GM21723 (cell line): Measurements from ENCODE around the gene ZNF675.
"Not testable (repeated sequence)": the region's sequence is repeated elsewhere in the genome, so short reads cannot be mapped to it uniquely, and the experiment has no call there.

ENCODE experiments used
- ATAC-seq: cut with Tn5 transposase; IDR thresholded peaks from one replicate; pipeline ENCODE4 v1.9.1; 2021; ENCODE audit warnings: mild to moderate bottlenecking, moderate library complexity; ENCODE audit not compliant: unreplicated experiment

The ZNF675 gene

GRCh38 chr19:23686621-23687423 lies at the start of gene ZNF675:
Gene ZNF675 (minus strand): TSS chr19:23687212. CDS start chr19:23687033, 179 bp downstream.
- ATAC-seq = peak; percentile 90

- ATAC-seq = not testable (repeated sequence)
Measured at GRCh38 chr19:23730729-23731465, 43.9 kb upstream of the ZNF675 start.

GRCh38 chr19:23724161-23724560 lies 37.1 kb upstream of the ZNF675 start:
- ATAC-seq = not testable (repeated sequence)

- ATAC-seq = no peak
Measured at GRCh38 chr19:23718802-23719201, 31.8 kb upstream of the ZNF675 start.

GRCh38 chr19:23716792-23717191 lies 29.8 kb upstream of the ZNF675 start:
- no peak for ATAC-seq

GRCh38 chr19:23709347-23709746 lies 22.3 kb upstream of the ZNF675 start:
- no peak for ATAC-seq

GRCh38 chr19:23706657-23707056 lies 19.6 kb upstream of the ZNF675 start:
- ATAC-seq = no peak

- ATAC-seq = no peak
Measured at GRCh38 chr19:23699521-23699860, 12.5 kb upstream of the ZNF675 start.

- no peak for ATAC-seq
Measured at GRCh38 chr19:23698711-23699520, 11.9 kb upstream of the ZNF675 start.

- ATAC-seq = not testable (repeated sequence)
Measured at GRCh38 chr19:23692937-23693336, 5.9 kb upstream of the ZNF675 start.

GRCh38 chr19:23673132-23673531 lies 13.9 kb downstream of the ZNF675 start:
- no peak for ATAC-seq

GRCh38 chr19:23668606-23669005 lies 18.4 kb downstream of the ZNF675 start:
- not testable (repeated sequence) for ATAC-seq

- no peak for ATAC-seq
Measured at GRCh38 chr19:23665651-23666410, 21.2 kb downstream of the ZNF675 start.

- not testable (repeated sequence) for ATAC-seq
Measured at GRCh38 chr19:23649817-23650216, 37.2 kb downstream of the ZNF675 start.
